ENCODE data around the gene RFX5.

The RFX5 gene

DNA sequence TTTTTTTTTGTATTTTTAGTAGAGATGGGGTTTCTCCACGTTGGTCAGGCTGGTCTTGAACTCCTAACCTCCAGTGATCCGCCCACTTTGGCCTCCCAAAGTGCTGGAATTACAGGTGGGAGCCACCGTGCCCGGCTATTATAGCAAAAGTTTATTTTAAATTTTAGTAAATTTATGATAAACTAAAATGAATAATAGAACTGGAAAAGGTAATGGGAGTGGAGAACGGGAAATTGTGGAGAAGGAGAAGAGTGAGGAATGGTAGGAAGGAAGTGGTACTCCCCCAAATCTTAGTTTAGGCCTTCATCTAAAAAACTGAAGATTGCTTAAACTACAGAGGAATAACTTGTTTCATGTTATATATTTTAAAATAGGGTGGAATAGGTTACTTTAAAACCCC, 12.2 kb downstream of the RFX5 start:
- no peak for DNase-seq (ENCODE audit: low read depth in 1 of 2, low spot score in 1 of 2)
- no peaks in the 10 kb centered on the region for H3K27me3 ChIP-seq (ENCODE audit: insufficient read depth, poor library complexity, severe bottlenecking)
- no peak overlapping the region for H3K27ac ChIP-seq (replicated peaks)
- TF ChIP-seq POLR2AphosphoS5 (IDR thresholded peaks at IDR 0.05; ENCODE audit: low read depth) (no peak), SPI1 (IDR thresholded peaks at IDR 0.05; ENCODE audit: borderline replicate concordance, low read depth) (no peak), GABPA (IDR thresholded peaks at IDR 0.05; ENCODE audit: low read depth) (no peak)
- TF ChIP-seq, protein P1, sequence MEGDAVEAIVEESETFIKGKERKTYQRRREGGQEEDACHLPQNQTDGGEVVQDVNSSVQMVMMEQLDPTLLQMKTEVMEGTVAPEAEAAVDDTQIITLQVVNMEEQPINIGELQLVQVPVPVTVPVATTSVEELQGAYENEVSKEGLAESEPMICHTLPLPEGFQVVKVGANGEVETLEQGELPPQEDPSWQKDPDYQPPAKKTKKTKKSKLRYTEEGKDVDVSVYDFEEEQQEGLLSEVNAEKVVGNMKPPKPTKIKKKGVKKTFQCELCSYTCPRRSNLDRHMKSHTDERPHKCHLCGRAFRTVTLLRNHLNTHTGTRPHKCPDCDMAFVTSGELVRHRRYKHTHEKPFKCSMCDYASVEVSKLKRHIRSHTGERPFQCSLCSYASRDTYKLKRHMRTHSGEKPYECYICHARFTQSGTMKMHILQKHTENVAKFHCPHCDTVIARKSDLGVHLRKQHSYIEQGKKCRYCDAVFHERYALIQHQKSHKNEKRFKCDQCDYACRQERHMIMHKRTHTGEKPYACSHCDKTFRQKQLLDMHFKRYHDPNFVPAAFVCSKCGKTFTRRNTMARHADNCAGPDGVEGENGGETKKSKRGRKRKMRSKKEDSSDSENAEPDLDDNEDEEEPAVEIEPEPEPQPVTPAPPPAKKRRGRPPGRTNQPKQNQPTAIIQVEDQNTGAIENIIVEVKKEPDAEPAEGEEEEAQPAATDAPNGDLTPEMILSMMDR (IDR thresholded peaks at IDR 0.05; ENCODE audit: insufficient read depth, low read length), result no peak
- TF ChIP-seq, protein P2, sequence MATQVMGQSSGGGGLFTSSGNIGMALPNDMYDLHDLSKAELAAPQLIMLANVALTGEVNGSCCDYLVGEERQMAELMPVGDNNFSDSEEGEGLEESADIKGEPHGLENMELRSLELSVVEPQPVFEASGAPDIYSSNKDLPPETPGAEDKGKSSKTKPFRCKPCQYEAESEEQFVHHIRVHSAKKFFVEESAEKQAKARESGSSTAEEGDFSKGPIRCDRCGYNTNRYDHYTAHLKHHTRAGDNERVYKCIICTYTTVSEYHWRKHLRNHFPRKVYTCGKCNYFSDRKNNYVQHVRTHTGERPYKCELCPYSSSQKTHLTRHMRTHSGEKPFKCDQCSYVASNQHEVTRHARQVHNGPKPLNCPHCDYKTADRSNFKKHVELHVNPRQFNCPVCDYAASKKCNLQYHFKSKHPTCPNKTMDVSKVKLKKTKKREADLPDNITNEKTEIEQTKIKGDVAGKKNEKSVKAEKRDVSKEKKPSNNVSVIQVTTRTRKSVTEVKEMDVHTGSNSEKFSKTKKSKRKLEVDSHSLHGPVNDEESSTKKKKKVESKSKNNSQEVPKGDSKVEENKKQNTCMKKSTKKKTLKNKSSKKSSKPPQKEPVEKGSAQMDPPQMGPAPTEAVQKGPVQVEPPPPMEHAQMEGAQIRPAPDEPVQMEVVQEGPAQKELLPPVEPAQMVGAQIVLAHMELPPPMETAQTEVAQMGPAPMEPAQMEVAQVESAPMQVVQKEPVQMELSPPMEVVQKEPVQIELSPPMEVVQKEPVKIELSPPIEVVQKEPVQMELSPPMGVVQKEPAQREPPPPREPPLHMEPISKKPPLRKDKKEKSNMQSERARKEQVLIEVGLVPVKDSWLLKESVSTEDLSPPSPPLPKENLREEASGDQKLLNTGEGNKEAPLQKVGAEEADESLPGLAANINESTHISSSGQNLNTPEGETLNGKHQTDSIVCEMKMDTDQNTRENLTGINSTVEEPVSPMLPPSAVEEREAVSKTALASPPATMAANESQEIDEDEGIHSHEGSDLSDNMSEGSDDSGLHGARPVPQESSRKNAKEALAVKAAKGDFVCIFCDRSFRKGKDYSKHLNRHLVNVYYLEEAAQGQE (IDR thresholded peaks at IDR 0.05; ENCODE audit: insufficient replicate concordance, low read depth), result no peak
- no peak overlapping the region for H3K4me3 ChIP-seq (replicated peaks; ENCODE audit: insufficient read depth, low read length)

- TF ChIP-seq POLR2AphosphoS5 (IDR thresholded peaks at IDR 0.05; ENCODE audit: low read depth), result no peak
- TF ChIP-seq SPI1 (IDR thresholded peaks at IDR 0.05; ENCODE audit: borderline replicate concordance, low read depth), result no peak
- TF ChIP-seq GABPA (IDR thresholded peaks at IDR 0.05; ENCODE audit: low read depth), result no peak
- TF ChIP-seq, protein P1 (IDR thresholded peaks at IDR 0.05; ENCODE audit: insufficient read depth, low read length), result no peak
- peak overlapping the region; percentile 97 for H3K27ac ChIP-seq (replicated peaks)
- no peaks in the 10 kb centered on the region for H3K27me3 ChIP-seq (ENCODE audit: insufficient read depth, poor library complexity, severe bottlenecking)
- DNase-seq (ENCODE audit: low read depth in 1 of 2, low spot score in 1 of 2), result no peak
- H3K4me3 ChIP-seq (replicated peaks; ENCODE audit: insufficient read depth, low read length), result peak overlapping the region; percentile 35
Observed at GRCh38 chr1:151327903-151328674, 19.0 kb downstream of the RFX5 start.

DNA sequence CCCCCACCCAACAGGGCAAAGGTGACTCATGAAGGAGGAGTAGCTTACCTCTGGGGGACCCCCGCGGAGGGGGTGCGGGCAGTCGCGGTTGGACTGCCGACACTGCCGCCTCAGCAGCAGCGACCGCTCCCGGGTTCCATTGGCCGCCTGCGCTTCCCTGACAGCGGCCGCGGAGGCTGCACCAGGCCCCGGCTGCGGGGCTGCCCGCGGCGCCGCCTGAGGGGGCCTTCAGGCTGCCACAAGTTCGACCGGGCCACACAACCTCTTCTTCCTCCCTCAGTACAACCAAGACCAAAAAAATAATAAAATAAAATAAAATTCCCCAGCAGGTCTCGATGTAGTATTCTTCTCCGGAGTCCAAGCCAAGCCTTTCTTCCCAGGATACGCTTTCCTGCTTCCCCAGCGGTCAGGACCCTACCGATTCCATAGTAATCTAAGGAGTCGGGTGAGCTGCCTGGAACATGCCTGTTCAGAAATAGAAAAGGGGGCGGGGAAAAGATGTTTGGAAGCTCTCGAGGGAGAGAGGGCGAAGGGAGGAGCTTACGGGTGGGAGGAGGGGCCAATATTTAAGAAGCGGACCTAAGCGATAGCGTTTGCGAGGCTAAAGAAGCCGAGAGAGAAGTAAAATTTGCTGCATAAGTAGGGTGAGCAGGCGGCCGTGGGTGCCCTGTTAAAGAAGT, 19.7 kb downstream of the RFX5 start, which contains the start of gene PI4KB:
TSS of gene PI4KB (minus strand) at position 194 of the 680 bp plus-strand sequence. CDS start 10,935 bp downstream, outside the sequence.
- Histone ChIP-seq H3K4me3 (replicated peaks; ENCODE audit: insufficient read depth, low read length) (peak within 1 kb of the TSS; percentile 70), H3K27ac (replicated peaks) (peak within 1 kb of the TSS; percentile 97), H3K27me3 (ENCODE audit: insufficient read depth, poor library complexity, severe bottlenecking) (no peaks in the 10 kb centered on the region)
- TF ChIP-seq, protein P2 (IDR thresholded peaks at IDR 0.05; ENCODE audit: insufficient replicate concordance, low read depth), result peak; percentile 20
- TF ChIP-seq POLR2AphosphoS5 (IDR thresholded peaks at IDR 0.05; ENCODE audit: low read depth), result peak; percentile 32; the same call in 1 of the 2 replicates
- TF ChIP-seq SPI1 (IDR thresholded peaks at IDR 0.05; ENCODE audit: borderline replicate concordance, low read depth), result no peak; the same call in 1 of the 2 replicates
- DNase-seq (ENCODE audit: low read depth in 1 of 2, low spot score in 1 of 2), result peak; percentile 91 to 98

- Histone ChIP-seq H3K27ac (replicated peaks) (peak overlapping the region; percentile 97), H3K27me3 (ENCODE audit: insufficient read depth, poor library complexity, severe bottlenecking) (no peaks in the 10 kb centered on the region), H3K4me3 (replicated peaks; ENCODE audit: insufficient read depth, low read length) (peak overlapping the region; percentile 70)
- DNase-seq (ENCODE audit: low read depth in 1 of 2, low spot score in 1 of 2), result peak; percentile 52 to 83
- TF ChIP-seq, protein P1 (IDR thresholded peaks at IDR 0.05; ENCODE audit: insufficient read depth, low read length), result no peak
- TF ChIP-seq POLR2AphosphoS5 (IDR thresholded peaks at IDR 0.05; ENCODE audit: low read depth) (peak; percentile 63), SPI1 (IDR thresholded peaks at IDR 0.05; ENCODE audit: borderline replicate concordance, low read depth) (peak; percentile 72; the same call in 1 of the 2 replicates)
- TF ChIP-seq, protein P2 (IDR thresholded peaks at IDR 0.05; ENCODE audit: insufficient replicate concordance, low read depth), result no peak
Observed at GRCh38 chr1:151326619-151327222, 20.3 kb downstream of the RFX5 start.
